ENCODE measurements around the gene AGAP1. TPM values are rescaled to one million over a fixed set of nuclear protein-coding genes. Genes with fewer than 3 reads are reported as not detected.

The AGAP1 gene
- total RNA-seq, 1 experiment from 2014 or later = 25.8 TPM

DNA sequence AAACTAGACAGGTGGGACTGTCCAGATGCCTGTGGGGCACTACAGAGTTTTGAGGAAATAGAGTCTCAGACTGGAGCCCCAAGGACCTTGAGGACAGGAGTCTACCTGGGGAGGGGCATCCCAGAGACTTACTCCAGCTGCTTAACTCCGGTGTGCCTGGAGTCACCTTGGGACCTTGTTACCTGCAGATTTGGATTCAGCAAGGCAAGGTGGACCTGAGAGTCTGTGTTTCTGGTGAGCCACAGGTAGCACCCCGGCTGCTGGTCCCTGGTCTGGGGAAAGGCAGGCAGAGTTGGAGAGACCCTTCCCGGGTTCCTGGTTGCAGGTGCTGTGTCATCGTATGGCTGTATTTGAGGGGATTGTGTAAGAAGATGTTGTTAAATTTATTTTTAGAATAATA, 102.4 kb downstream of the AGAP1 start:
- no peak overlapping the region for H2AK5ac ChIP-seq (ENCODE audit: insufficient read length, low read length)
- no peak overlapping the region for H2BK120ac ChIP-seq (ENCODE audit: low read depth, low read length, poor library complexity, severe bottlenecking)
- no peak overlapping the region for H4K8ac ChIP-seq (replicated peaks; ENCODE audit: insufficient read length, low read depth, low read length)
- H3K27me3 ChIP-seq (ENCODE audit: insufficient read depth, low read length) = no peaks in the 10 kb centered on the region
- no peak overlapping the region for H2BK5ac ChIP-seq (ENCODE audit: insufficient read length, low read length)
- no peak overlapping the region for H3K56ac ChIP-seq (ENCODE audit: insufficient read length, low read depth, low read length)
- no peak overlapping the region for H3K27ac ChIP-seq (ENCODE audit: insufficient read length, low read depth, low read length)
- no peak overlapping the region for H3K18ac ChIP-seq (ENCODE audit: insufficient read length, low read depth, low read length)
- no peak overlapping the region for H3K27ac Mint-ChIP-seq
- no peaks in the 10 kb centered on the region for H3K23me2 ChIP-seq (ENCODE audit: insufficient read length, low read depth, low read length, poor library complexity, severe bottlenecking)
- no peak overlapping the region for H3K4me2 ChIP-seq (ENCODE audit: insufficient read depth, insufficient read length, low read length)
- TF ChIP-seq, protein P1, sequence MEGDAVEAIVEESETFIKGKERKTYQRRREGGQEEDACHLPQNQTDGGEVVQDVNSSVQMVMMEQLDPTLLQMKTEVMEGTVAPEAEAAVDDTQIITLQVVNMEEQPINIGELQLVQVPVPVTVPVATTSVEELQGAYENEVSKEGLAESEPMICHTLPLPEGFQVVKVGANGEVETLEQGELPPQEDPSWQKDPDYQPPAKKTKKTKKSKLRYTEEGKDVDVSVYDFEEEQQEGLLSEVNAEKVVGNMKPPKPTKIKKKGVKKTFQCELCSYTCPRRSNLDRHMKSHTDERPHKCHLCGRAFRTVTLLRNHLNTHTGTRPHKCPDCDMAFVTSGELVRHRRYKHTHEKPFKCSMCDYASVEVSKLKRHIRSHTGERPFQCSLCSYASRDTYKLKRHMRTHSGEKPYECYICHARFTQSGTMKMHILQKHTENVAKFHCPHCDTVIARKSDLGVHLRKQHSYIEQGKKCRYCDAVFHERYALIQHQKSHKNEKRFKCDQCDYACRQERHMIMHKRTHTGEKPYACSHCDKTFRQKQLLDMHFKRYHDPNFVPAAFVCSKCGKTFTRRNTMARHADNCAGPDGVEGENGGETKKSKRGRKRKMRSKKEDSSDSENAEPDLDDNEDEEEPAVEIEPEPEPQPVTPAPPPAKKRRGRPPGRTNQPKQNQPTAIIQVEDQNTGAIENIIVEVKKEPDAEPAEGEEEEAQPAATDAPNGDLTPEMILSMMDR (conservative IDR thresholded peaks at IDR 0.05) = no peak
- H2BK12ac ChIP-seq (ENCODE audit: insufficient read length, low read depth, low read length) = no peak overlapping the region
- H4K5ac ChIP-seq (ENCODE audit: insufficient read length, low read depth, low read length) = no peak overlapping the region
- H2BK15ac ChIP-seq (ENCODE audit: low read depth, low read length) = no peak overlapping the region
- no peak overlapping the region for H4K91ac ChIP-seq (ENCODE audit: insufficient read length, low read depth, low read length)
- no peak overlapping the region for H3T11ph ChIP-seq (ENCODE audit: low read length)
- no peaks in the 10 kb centered on the region; the same call in 1 of the 2 replicates for H3K27me3 Mint-ChIP-seq (ENCODE audit: low read depth)
- DNase-seq = no peak
- no peaks in the 10 kb centered on the region for H3K4me1 ChIP-seq (ENCODE audit: insufficient read depth, low read length)
- no peaks in the 10 kb centered on the region; a peak in 1 of 5 replicates for H3K9me3 Mint-ChIP-seq
- peaks cover 7% of the 10 kb centered on the region for H3K79me1 ChIP-seq (ENCODE audit: insufficient read depth, low read depth, low read length, poor library complexity, severe bottlenecking)
- no peak overlapping the region for H3K23ac ChIP-seq (ENCODE audit: insufficient read length, low read depth, low read length)
- no CpG with 5 or more reads among the region's 4 CpGs for WGBS (ENCODE audit: extremely low coverage, insufficient read length, low lambda C conversion rate)
- no peak overlapping the region for H3K9ac ChIP-seq (ENCODE audit: extremely low read depth, insufficient read length, low read length)
- H3K4ac ChIP-seq (ENCODE audit: low read depth, low read length) = no peak overlapping the region
- no peak overlapping the region for H2AFZ ChIP-seq (ENCODE audit: low read length)
- peaks cover 0 to 2% (median 0%) of the 10 kb centered on the region in 3 experiments; a peak in 2 of 7 replicates for H3K36me3 Mint-ChIP-seq (ENCODE audit: insufficient read depth in 1 of 3, low read depth in 3 of 3)
- H4K20me1 ChIP-seq (ENCODE audit: control insufficient read depth, insufficient read depth, insufficient read length) = no peaks in the 10 kb centered on the region
- no peak overlapping the region for H2BK20ac ChIP-seq (ENCODE audit: low read depth, low read length, poor library complexity, severe bottlenecking)
- H3K4me1 Mint-ChIP-seq = peaks cover 26 to 31% of the 10 kb centered on the region in 2 experiments
- no peaks in the 10 kb centered on the region for H3K9me3 ChIP-seq (ENCODE audit: control insufficient read depth, low read depth, low read length)
- no peak overlapping the region for H3K14ac ChIP-seq (ENCODE audit: insufficient read depth, low read length)
- no peak overlapping the region for H3K4me3 Mint-ChIP-seq
- H3K79me2 ChIP-seq (ENCODE audit: insufficient read depth, low read length) = peaks cover 3% of the 10 kb centered on the region; the same call in 1 of the 2 replicates

Data from H9 (cell line).